ENCODE results near the gene ATG2A. TPM values are rescaled to one million over a fixed set of nuclear protein-coding genes. Genes with fewer than 3 reads are reported as not detected.

ATG2A gene
- total RNA-seq, 4 donors from 2014 or later = 73.8 to 118 (median 91.2) TPM

- intact Hi-C loops (cut with DNase I; ENCODE audit: low total_unique reads) = loop anchor here (2.0 kb wide), 1 partner anchor 76 kb away; no protein-coding TSS in a partner anchor
- WGBS, 2 donors = 90 to 97% methylated on average over 9 to 17 of the region's 17 CpGs
- TF ChIP-seq CTCF (IDR thresholded peaks at IDR 0.05) = no peak
- no peak for DNase-seq (ENCODE audit: low spot score in 2 of 2)
- H3K4me3 ChIP-seq (ENCODE audit: low read depth, poor library complexity, severe bottlenecking) = no peak overlapping the region
These were observed 16.2 kb downstream of the ATG2A start for GRCh38 chr11:64900774-64901173.

DNA sequence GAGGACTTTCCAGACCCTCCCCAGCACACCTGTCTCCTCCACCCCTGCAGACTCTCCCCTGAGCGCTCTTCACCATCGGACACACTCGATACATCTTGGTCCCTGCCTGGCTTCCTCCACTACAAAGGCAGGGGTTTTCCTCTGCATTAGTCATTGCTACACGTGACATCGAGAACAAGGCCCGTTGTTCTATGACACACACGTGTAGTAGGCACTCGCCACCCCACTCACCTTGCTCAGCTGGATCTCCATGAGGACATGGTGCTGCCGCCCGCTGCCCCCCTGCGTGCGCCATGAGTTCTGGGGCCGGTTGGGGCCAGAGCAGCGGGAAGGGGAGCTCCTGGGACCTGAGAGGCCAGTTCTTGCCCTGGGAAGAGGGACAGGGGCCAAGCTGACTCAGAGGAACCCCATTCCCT is 16.7 kb downstream of the ATG2A start:
- no peak for DNase-seq (ENCODE audit: low spot score in 2 of 2)

GRCh38 chr11:64898541-64898940 is 18.5 kb downstream of the ATG2A start:
- no peak for DNase-seq (ENCODE audit: low spot score in 2 of 2)
- intact Hi-C loops (cut with DNase I; ENCODE audit: low total_unique reads) = no loop called here
- no peak for TF ChIP-seq CTCF (IDR thresholded peaks at IDR 0.05)
- no peak for TF ChIP-seq POLR2A (IDR thresholded peaks at IDR 0.05)
- 94 to 95% methylated on average over 19 of the region's 19 CpGs for WGBS, 2 donors
- H3K4me3 ChIP-seq (ENCODE audit: low read depth, poor library complexity, severe bottlenecking) = no peak overlapping the region

More for the DNA sequence above, 16.7 kb downstream of the ATG2A start:
- intact Hi-C loops (cut with DNase I; ENCODE audit: low total_unique reads) = loop anchor here (2.0 kb wide), 1 partner anchor 75 kb away; no protein-coding TSS in a partner anchor
- TF ChIP-seq CTCF (IDR thresholded peaks at IDR 0.05) (no peak), POLR2A (IDR thresholded peaks at IDR 0.05) (no peak)
- WGBS, 2 donors = 70 to 81% methylated on average over 14 of the region's 14 CpGs
- no peak overlapping the region for H3K4me3 ChIP-seq (ENCODE audit: low read depth, poor library complexity, severe bottlenecking)

- 92 to 94% methylated on average over 9 of the region's 9 CpGs for WGBS, 2 donors
- intact Hi-C loops (cut with DNase I; ENCODE audit: low total_unique reads) = no loop called here
These were observed 18.9 kb downstream of the ATG2A start for GRCh38 chr11:64898076-64898445.

DNA sequence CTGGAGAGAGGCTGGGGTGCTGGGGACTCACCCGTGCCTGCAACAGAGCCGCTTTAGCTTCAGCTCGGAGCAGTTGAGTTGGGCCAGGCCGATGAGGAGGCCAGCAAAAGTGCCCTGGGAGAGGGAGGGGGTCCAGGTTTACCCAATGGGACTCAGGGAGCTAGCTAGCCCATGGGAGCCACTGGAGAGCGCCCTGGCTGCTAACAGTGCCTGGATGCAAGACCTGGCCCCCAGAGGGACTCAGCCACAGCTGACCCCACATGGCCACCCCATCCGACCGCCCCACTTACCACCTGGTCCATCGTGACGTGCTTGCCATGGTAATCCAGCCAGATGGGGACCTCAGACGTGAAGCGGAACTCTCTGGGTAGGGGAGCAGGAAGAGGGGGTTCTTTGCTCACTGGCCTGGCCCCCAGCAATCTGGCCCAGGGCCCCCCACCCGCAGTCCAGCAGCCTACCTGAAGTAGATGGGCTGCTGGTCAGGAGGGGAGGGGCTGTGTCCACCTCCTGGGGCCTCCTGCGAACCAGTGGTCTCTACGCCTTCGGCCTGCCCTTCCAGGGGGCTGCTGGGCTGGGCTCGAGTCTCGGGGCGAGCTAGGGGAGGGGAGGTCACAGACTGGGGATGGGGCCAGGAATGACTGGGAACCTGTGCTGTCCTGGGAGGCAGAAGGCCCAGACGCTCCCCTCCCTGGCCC is 19.5 kb downstream of the ATG2A start:
- DNase-seq (ENCODE audit: low spot score in 2 of 2) = no peak
- no peak for TF ChIP-seq CTCF (IDR thresholded peaks at IDR 0.05)
- TF ChIP-seq POLR2A (IDR thresholded peaks at IDR 0.05) = no peak
- WGBS, 2 donors = 91% methylated on average over 11 to 19 of the region's 19 CpGs
- no peak overlapping the region for H3K4me3 ChIP-seq (ENCODE audit: low read depth, poor library complexity, severe bottlenecking)
- intact Hi-C loops (cut with DNase I; ENCODE audit: low total_unique reads) = no loop called here

More at GRCh38 chr11:64898076-64898445, 18.9 kb downstream of the ATG2A start:
- no peak for TF ChIP-seq POLR2A (IDR thresholded peaks at IDR 0.05)
- no peak for TF ChIP-seq CTCF (IDR thresholded peaks at IDR 0.05)
- no peak for DNase-seq (ENCODE audit: low spot score in 2 of 2)
- H3K4me3 ChIP-seq (ENCODE audit: low read depth, poor library complexity, severe bottlenecking) = no peak overlapping the region
